Neural cell (in vitro differentiated cells): ENCODE results near the gene EGLN2. TPM values are rescaled to one million over a fixed set of nuclear protein-coding genes. Genes with fewer than 3 reads are reported as not detected.

Experiments
- H2AFZ ChIP-seq: fragments of 200-600, 300-800 bp; sonication (generic), shearing (Covaris generic); 2 replicates; pipeline ENCODE4 v1.6.0; 2014; ENCODE audit warnings: low read depth, mild to moderate bottlenecking, antibody characterized with exemption, low read length, moderate library complexity
- H3F3A ChIP-seq: fragments of 200-600 bp; shearing (Covaris generic); 2 replicates; pipeline ENCODE4 v1.6.1; 2016; ENCODE audit warnings: mild to moderate bottlenecking, moderate library complexity, mixed read lengths, antibody characterized with exemption, low read length; ENCODE audit not compliant: insufficient read depth, poor library complexity, severe bottlenecking
- H3K27ac ChIP-seq: fragments of 200-600, 300-800 bp; sonication (generic), shearing (Covaris generic); 2 replicates; pipeline ENCODE4 v1.5.1; 2014; ENCODE audit warnings: mild to moderate bottlenecking, low read length, moderate library complexity
- H3K27me3 ChIP-seq: fragments of 300-800, 200-600 bp; sonication (generic), shearing (Covaris generic); 2 replicates; pipeline ENCODE4 v1.6.0; 2014; ENCODE audit warnings: mild to moderate bottlenecking, low read depth, low read length, moderate library complexity; ENCODE audit not compliant: insufficient read depth
- H3K36me3 ChIP-seq: fragments of 300-800, 200-600 bp; sonication (generic), shearing (Covaris generic); 2 replicates; pipeline ENCODE4 v1.5.1; 2014; ENCODE audit warnings: mild to moderate bottlenecking, antibody characterized with exemption, low read length, moderate library complexity; ENCODE audit not compliant: insufficient read depth
- H3K4me2 ChIP-seq: fragments of 300-800, 200-600 bp; sonication (generic), shearing (Covaris generic); 2 replicates; pipeline ENCODE4 v1.6.0; 2014; ENCODE audit warnings: mild to moderate bottlenecking, low read length
- H3K4me3 ChIP-seq: fragments of 300-800, 200-600 bp; sonication (generic), shearing (Covaris generic); 2 replicates; pipeline ENCODE4 v1.5.1; 2014; ENCODE audit warnings: mild to moderate bottlenecking, low read length, moderate library complexity
- H3K79me2 ChIP-seq: fragments of 200-600 bp; shearing (Covaris generic); replicated peaks from 2 replicates; pipeline ENCODE4 v1.6.0; 2014; ENCODE audit warnings: mild to moderate bottlenecking, low read length, moderate library complexity; ENCODE audit not compliant: insufficient read depth
- H3K9ac ChIP-seq: fragments of 300-800, 200-600 bp; sonication (generic), shearing (Covaris generic); 2 replicates; pipeline ENCODE4 v1.6.1; 2016; ENCODE audit warnings: mild to moderate bottlenecking, low read length, mixed read lengths
- H3K9me2 ChIP-seq: fragments of 200-600 bp; shearing (Covaris generic); 2 replicates; pipeline ENCODE4 v1.6.1; 2016; ENCODE audit warnings: mild to moderate bottlenecking, low read length, mixed read lengths; ENCODE audit not compliant: insufficient read depth
- H3K9me3 ChIP-seq: fragments of 200-600, 300-800 bp; sonication (generic), shearing (Covaris generic); 2 replicates; pipeline ENCODE4 v1.6.1; 2016; ENCODE audit warnings: mild to moderate bottlenecking, mixed run types, low read length, moderate library complexity, mixed read lengths
- H4K20me1 ChIP-seq: fragments of 200-600 bp; shearing (Covaris generic); 2 replicates; pipeline ENCODE4 v1.6.1; 2016; ENCODE audit warnings: mild to moderate bottlenecking, mixed run types; ENCODE audit not compliant: insufficient read depth
- EP300 ChIP-seq: fragments of 450-650 bp; conservative IDR thresholded peaks from 2 replicates; pipeline ENCODE4 v1.6.1; 2014; ENCODE audit warnings: antibody characterized with exemption, mild to moderate bottlenecking, moderate library complexity; ENCODE audit not compliant: poor library complexity, severe bottlenecking
- EZH2 ChIP-seq: fragments of 200-600, 300-800 bp; shearing (Covaris generic), sonication (generic); IDR thresholded peaks from 2 replicates; pipeline ENCODE4 v1.6.1; 2014; ENCODE audit warnings: antibody characterized with exemption, low read length, borderline replicate concordance, mild to moderate bottlenecking; ENCODE audit not compliant: insufficient read depth, poor library complexity, severe bottlenecking
- MXI1 ChIP-seq: fragments of 450-650 bp; conservative IDR thresholded peaks from 2 replicates; pipeline ENCODE4 v1.6.1; 2014; ENCODE audit warnings: antibody characterized with exemption, mild to moderate bottlenecking; ENCODE audit not compliant: poor library complexity, severe bottlenecking
- POLR2AphosphoS5 ChIP-seq: IDR thresholded peaks from 2 replicates; pipeline ENCODE4 v1.6.1; 2012
- RAD21 ChIP-seq: fragments of 450-650 bp; conservative IDR thresholded peaks from 2 replicates; pipeline ENCODE4 v1.6.1; 2014; ENCODE audit warnings: antibody characterized with exemption, mild to moderate bottlenecking, moderate library complexity
- SMC3 ChIP-seq: fragments of 450-650 bp; conservative IDR thresholded peaks from 2 replicates; pipeline ENCODE4 v1.6.1; 2014; ENCODE audit warnings: antibody characterized with exemption, mild to moderate bottlenecking, moderate library complexity; ENCODE audit not compliant: poor library complexity
- TAF1 ChIP-seq: IDR thresholded peaks from 2 replicates; pipeline ENCODE4 v1.6.1; 2012; ENCODE audit warnings: low read depth
- polyA plus RNA-seq: library from polyadenylated mRNA; depleted of rRNA; stranded (reverse); fragments of >200 nt; gene quantifications from 2 replicates; pipeline ENCODE4 v1.2.3, GENCODE V29; 2014
- TF ChIP-seq, protein P1 (sequence below): IDR thresholded peaks from 2 replicates; pipeline ENCODE4 v1.6.1; 2012; ENCODE audit warnings: borderline replicate concordance

Gene EGLN2
- polyA plus RNA-seq, 1 donor from 2014 or later: 112 TPM

GRCh38 chr19:40800339-40800996, 1.5 kb downstream of the EGLN2 start:
- TF ChIP-seq RAD21 (no peak), MXI1 (no peak), EP300 (no peak), POLR2AphosphoS5 (no peak), TAF1 (no peak)
- TF ChIP-seq, protein P1, sequence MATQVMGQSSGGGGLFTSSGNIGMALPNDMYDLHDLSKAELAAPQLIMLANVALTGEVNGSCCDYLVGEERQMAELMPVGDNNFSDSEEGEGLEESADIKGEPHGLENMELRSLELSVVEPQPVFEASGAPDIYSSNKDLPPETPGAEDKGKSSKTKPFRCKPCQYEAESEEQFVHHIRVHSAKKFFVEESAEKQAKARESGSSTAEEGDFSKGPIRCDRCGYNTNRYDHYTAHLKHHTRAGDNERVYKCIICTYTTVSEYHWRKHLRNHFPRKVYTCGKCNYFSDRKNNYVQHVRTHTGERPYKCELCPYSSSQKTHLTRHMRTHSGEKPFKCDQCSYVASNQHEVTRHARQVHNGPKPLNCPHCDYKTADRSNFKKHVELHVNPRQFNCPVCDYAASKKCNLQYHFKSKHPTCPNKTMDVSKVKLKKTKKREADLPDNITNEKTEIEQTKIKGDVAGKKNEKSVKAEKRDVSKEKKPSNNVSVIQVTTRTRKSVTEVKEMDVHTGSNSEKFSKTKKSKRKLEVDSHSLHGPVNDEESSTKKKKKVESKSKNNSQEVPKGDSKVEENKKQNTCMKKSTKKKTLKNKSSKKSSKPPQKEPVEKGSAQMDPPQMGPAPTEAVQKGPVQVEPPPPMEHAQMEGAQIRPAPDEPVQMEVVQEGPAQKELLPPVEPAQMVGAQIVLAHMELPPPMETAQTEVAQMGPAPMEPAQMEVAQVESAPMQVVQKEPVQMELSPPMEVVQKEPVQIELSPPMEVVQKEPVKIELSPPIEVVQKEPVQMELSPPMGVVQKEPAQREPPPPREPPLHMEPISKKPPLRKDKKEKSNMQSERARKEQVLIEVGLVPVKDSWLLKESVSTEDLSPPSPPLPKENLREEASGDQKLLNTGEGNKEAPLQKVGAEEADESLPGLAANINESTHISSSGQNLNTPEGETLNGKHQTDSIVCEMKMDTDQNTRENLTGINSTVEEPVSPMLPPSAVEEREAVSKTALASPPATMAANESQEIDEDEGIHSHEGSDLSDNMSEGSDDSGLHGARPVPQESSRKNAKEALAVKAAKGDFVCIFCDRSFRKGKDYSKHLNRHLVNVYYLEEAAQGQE: no peak
- H3K27me3 ChIP-seq: no peaks in the 10 kb centered on the region
- H4K20me1 ChIP-seq: peaks cover 10% of the 10 kb centered on the region
- H3F3A ChIP-seq: no peaks in the 10 kb centered on the region
- peak overlapping the region; percentile 92 for H3K4me3 ChIP-seq
- H3K4me2 ChIP-seq: peak overlapping the region; percentile 87
- no peak overlapping the region for H2AFZ ChIP-seq
- H3K9me3 ChIP-seq: no peaks in the 10 kb centered on the region
- no peaks in the 10 kb centered on the region for H3K9me2 ChIP-seq
- peak overlapping the region; percentile 76 for H3K27ac ChIP-seq
- H3K36me3 ChIP-seq: peaks cover 3% of the 10 kb centered on the region
- H3K79me2 ChIP-seq: peaks cover 58% of the 10 kb centered on the region
- H3K9ac ChIP-seq: peak overlapping the region; percentile 94

GRCh38 chr19:40800997-40801377, 2.0 kb downstream of the EGLN2 start:
- H4K20me1 ChIP-seq: peaks cover 10% of the 10 kb centered on the region
- H2AFZ ChIP-seq: no peak overlapping the region
- H3K27me3 ChIP-seq: no peaks in the 10 kb centered on the region
- H3K4me3 ChIP-seq: peak overlapping the region; percentile 92
- H3K9me2 ChIP-seq: no peaks in the 10 kb centered on the region
- no peak overlapping the region for H3K27ac ChIP-seq
- no peaks in the 10 kb centered on the region for H3K9me3 ChIP-seq
- no peaks in the 10 kb centered on the region for H3F3A ChIP-seq
- TF ChIP-seq, protein P1: no peak
- TF ChIP-seq SMC3 (no peak), MXI1 (no peak), POLR2AphosphoS5 (no peak), EZH2 (no peak), TAF1 (no peak)
- peaks cover 63% of the 10 kb centered on the region for H3K79me2 ChIP-seq
- H3K4me2 ChIP-seq: peak overlapping the region; percentile 39
- peaks cover 3% of the 10 kb centered on the region for H3K36me3 ChIP-seq
- H3K9ac ChIP-seq: peak overlapping the region; percentile 94
